Mononuclear cell (primary cell): ENCODE data around the gene HTRA3. TPM values are rescaled to one million over a fixed set of nuclear protein-coding genes. Genes with fewer than 3 reads are reported as not detected.

Source experiments
- H3K27me3 ChIP-seq: 2 replicates; pipeline ENCODE4 v1.6.0; 2011; ENCODE audit warnings: low read length, control low read depth; ENCODE audit not compliant: insufficient read depth
- H3K4me1 ChIP-seq: 2 replicates; pipeline ENCODE4 v1.5.1; 2011; ENCODE audit warnings: mild to moderate bottlenecking, low read length, control low read depth; ENCODE audit not compliant: insufficient read depth
- H3K4me3 ChIP-seq: 2 replicates; pipeline ENCODE4 v1.5.1; 2011; ENCODE audit warnings: mild to moderate bottlenecking, low read length, moderate library complexity
- H3K9me3 ChIP-seq: 2 replicates; pipeline ENCODE4 v1.5.1; 2011; ENCODE audit warnings: low read depth, mild to moderate bottlenecking, control low read depth, low read length
- total RNA-seq: library from RNA; depleted of rRNA; stranded (reverse); fragments of >200 nt; gene quantifications from one replicate; pipeline ENCODE4 v1.2.3, GENCODE V29; 2012

The HTRA3 gene
- not detected for total RNA-seq

GRCh38 chr4:8269535-8270417 lies at the start of gene HTRA3:
TSS of gene HTRA3 (plus strand) at chr4:8269754. CDS start at chr4:8269969, 215 bp downstream.
- Histone ChIP-seq H3K4me3 (peak within 1 kb of the TSS; percentile 6), H3K27me3 (no peaks in the 10 kb centered on the region), H3K4me1 (peaks cover 30% of the 10 kb centered on the region), H3K9me3 (no peaks in the 10 kb centered on the region)

GRCh38 chr4:8220661-8221450 lies 48.7 kb upstream of the HTRA3 start:
- H3K4me3 ChIP-seq: no peak overlapping the region
- no peaks in the 10 kb centered on the region for H3K27me3 ChIP-seq
- peaks cover 47% of the 10 kb centered on the region for H3K4me1 ChIP-seq
- no peaks in the 10 kb centered on the region for H3K9me3 ChIP-seq

GRCh38 chr4:8221476-8221875 lies 48.1 kb upstream of the HTRA3 start:
- Histone ChIP-seq H3K9me3 (no peaks in the 10 kb centered on the region), H3K27me3 (no peaks in the 10 kb centered on the region), H3K4me1 (peaks cover 50% of the 10 kb centered on the region), H3K4me3 (no peak overlapping the region)

- Histone ChIP-seq H3K9me3 (no peaks in the 10 kb centered on the region), H3K4me3 (no peak overlapping the region), H3K27me3 (no peaks in the 10 kb centered on the region), H3K4me1 (peaks cover 56% of the 10 kb centered on the region)
Observed at GRCh38 chr4:8221985-8222384, 47.6 kb upstream of the HTRA3 start.

- no peaks in the 10 kb centered on the region for H3K9me3 ChIP-seq
- H3K4me1 ChIP-seq: peaks cover 64% of the 10 kb centered on the region
- no peaks in the 10 kb centered on the region for H3K27me3 ChIP-seq
Observed at GRCh38 chr4:8222609-8223388, 46.8 kb upstream of the HTRA3 start.

GRCh38 chr4:8224267-8224974 lies 45.1 kb upstream of the HTRA3 start:
- Histone ChIP-seq H3K27me3 (no peaks in the 10 kb centered on the region), H3K9me3 (no peaks in the 10 kb centered on the region), H3K4me1 (peaks cover 77% of the 10 kb centered on the region), H3K4me3 (no peak overlapping the region)

More at GRCh38 chr4:8222609-8223388, 46.8 kb upstream of the HTRA3 start:
- H3K4me3 ChIP-seq: no peak overlapping the region

GRCh38 chr4:8224975-8225625 lies 44.5 kb upstream of the HTRA3 start:
- no peak overlapping the region for H3K4me3 ChIP-seq
- H3K9me3 ChIP-seq: no peaks in the 10 kb centered on the region
- peaks cover 70% of the 10 kb centered on the region for H3K4me1 ChIP-seq
- H3K27me3 ChIP-seq: no peaks in the 10 kb centered on the region

GRCh38 chr4:8225706-8226443 lies 43.7 kb upstream of the HTRA3 start:
- H3K9me3 ChIP-seq: no peaks in the 10 kb centered on the region

GRCh38 chr4:8227201-8227770 lies 42.3 kb upstream of the HTRA3 start:
- Histone ChIP-seq H3K4me1 (peaks cover 50% of the 10 kb centered on the region), H3K9me3 (no peaks in the 10 kb centered on the region), H3K27me3 (no peaks in the 10 kb centered on the region), H3K4me3 (no peak overlapping the region)

More at GRCh38 chr4:8225706-8226443, 43.7 kb upstream of the HTRA3 start:
- Histone ChIP-seq H3K27me3 (no peaks in the 10 kb centered on the region), H3K4me3 (no peak overlapping the region), H3K4me1 (peaks cover 62% of the 10 kb centered on the region)

- Histone ChIP-seq H3K9me3 (no peaks in the 10 kb centered on the region), H3K4me1 (peaks cover 45% of the 10 kb centered on the region), H3K4me3 (no peak overlapping the region), H3K27me3 (no peaks in the 10 kb centered on the region)
Observed at GRCh38 chr4:8227771-8228318, 41.7 kb upstream of the HTRA3 start.

GRCh38 chr4:8228319-8229250 lies 41.0 kb upstream of the HTRA3 start:
- Histone ChIP-seq H3K4me3 (no peak overlapping the region), H3K27me3 (no peaks in the 10 kb centered on the region), H3K4me1 (peaks cover 44% of the 10 kb centered on the region), H3K9me3 (no peaks in the 10 kb centered on the region)

GRCh38 chr4:8229331-8229975 lies 40.1 kb upstream of the HTRA3 start:
- H3K27me3 ChIP-seq: no peaks in the 10 kb centered on the region
- H3K4me1 ChIP-seq: peaks cover 42% of the 10 kb centered on the region
- no peaks in the 10 kb centered on the region for H3K9me3 ChIP-seq
- no peak overlapping the region for H3K4me3 ChIP-seq
